ENCODE measurements around the gene EPN2. TPM values are rescaled to one million over a fixed set of nuclear protein-coding genes. Genes with fewer than 3 reads are reported as not detected.

Gene EPN2
- polyA plus RNA-seq, 1 donor (not counting 4 experiments of a cell fraction or from before 2014, with no cell fraction given): 30.2 TPM

GRCh38 chr17:19253112-19253511 is 15.9 kb downstream of the EPN2 start:
- Histone ChIP-seq H4K20me1 (ENCODE audit: control insufficient read depth, extremely low read depth, insufficient read depth, low read length) (peaks cover 8% of the 10 kb centered on the region), H3K27me3 (ENCODE audit: control insufficient read depth, extremely low read depth, insufficient read depth, low read length) (no peaks in the 10 kb centered on the region), H3K9ac (ENCODE audit: control insufficient read depth, extremely low read depth, insufficient read depth, low read length) (no peak overlapping the region), H3K4me1 (ENCODE audit: control insufficient read depth, extremely low read depth, insufficient read depth, low read length) (peaks cover 21% of the 10 kb centered on the region), H3K9me3 (ENCODE audit: control insufficient read depth, low read depth, low read length) (no peaks in the 10 kb centered on the region), H3K79me2 (ENCODE audit: control insufficient read depth, insufficient read depth, low read length) (peaks cover 78% of the 10 kb centered on the region), H3K36me3 (ENCODE audit: control insufficient read depth in 2 of 2, extremely low read depth in 1 of 2, insufficient read depth in 2 of 2, low read length in 2 of 2) (peaks cover 0 to 2% of the 10 kb centered on the region in 2 experiments), H3K4me2 (ENCODE audit: control insufficient read depth, extremely low read depth, insufficient read depth, low read depth, low read length) (no peak overlapping the region), H2AFZ (ENCODE audit: control insufficient read depth, low read length) (no peak overlapping the region), H3K9me1 (ENCODE audit: control insufficient read depth, extremely low read depth, insufficient read depth, low read length) (no peaks in the 10 kb centered on the region), H3K27ac (ENCODE audit: control insufficient read depth, insufficient read depth, low read length) (no peak overlapping the region), H3K4me3 (ENCODE audit: control insufficient read depth in 2 of 3, extremely low read depth in 1 of 3, insufficient read depth in 2 of 3, low read depth in 1 of 3, low read length in 3 of 3) (no peak overlapping the region)
- FAIRE-seq (no peak), DNase-seq (ENCODE audit: low read depth, low spot score) (no peak)
- dilution Hi-C loops (cut with MboI; ENCODE audit: extremely low pct_ligation_motif_present, low sequenced_read_pairs): no loop called here
- TF ChIP-seq EZH2 (IDR thresholded peaks at IDR 0.05; ENCODE audit: low read length) (no peak), CTCF (optimal IDR thresholded peaks at IDR 0.05 in 1 of 3, IDR thresholded peaks at IDR 0.05 in 1 of 3, conservative IDR thresholded peaks at IDR 0.05 in 1 of 3; ENCODE audit: extremely low read depth in 1 of 3, insufficient read depth in 2 of 3, low read length in 3 of 3) (no peak)

GRCh38 chr17:19254651-19255050 is 17.5 kb downstream of the EPN2 start:
- Histone ChIP-seq H3K79me2 (ENCODE audit: control insufficient read depth, insufficient read depth, low read length) (peaks cover 77% of the 10 kb centered on the region), H3K27ac (ENCODE audit: control insufficient read depth, insufficient read depth, low read length) (no peak overlapping the region), H3K9me1 (ENCODE audit: control insufficient read depth, extremely low read depth, insufficient read depth, low read length) (peaks cover 6% of the 10 kb centered on the region), H3K4me1 (ENCODE audit: control insufficient read depth, extremely low read depth, insufficient read depth, low read length) (peaks cover 6% of the 10 kb centered on the region), H3K4me3 (ENCODE audit: control insufficient read depth in 2 of 3, extremely low read depth in 1 of 3, insufficient read depth in 2 of 3, low read depth in 1 of 3, low read length in 3 of 3) (no peak overlapping the region), H3K9ac (ENCODE audit: control insufficient read depth, extremely low read depth, insufficient read depth, low read length) (no peak overlapping the region), H3K9me3 (ENCODE audit: control insufficient read depth, low read depth, low read length) (no peaks in the 10 kb centered on the region), H4K20me1 (ENCODE audit: control insufficient read depth, extremely low read depth, insufficient read depth, low read length) (peaks cover 6% of the 10 kb centered on the region), H3K4me2 (ENCODE audit: control insufficient read depth, extremely low read depth, insufficient read depth, low read depth, low read length) (no peak overlapping the region), H3K36me3 (ENCODE audit: control insufficient read depth in 2 of 2, extremely low read depth in 1 of 2, insufficient read depth in 2 of 2, low read length in 2 of 2) (peaks cover 0 to under 1% of the 10 kb centered on the region in 2 experiments), H3K27me3 (ENCODE audit: control insufficient read depth, extremely low read depth, insufficient read depth, low read length) (no peaks in the 10 kb centered on the region), H2AFZ (ENCODE audit: control insufficient read depth, low read length) (no peak overlapping the region)
- FAIRE-seq (no peak), DNase-seq (ENCODE audit: low read depth, low spot score) (no peak)
- TF ChIP-seq CTCF (optimal IDR thresholded peaks at IDR 0.05 in 1 of 3, IDR thresholded peaks at IDR 0.05 in 1 of 3, conservative IDR thresholded peaks at IDR 0.05 in 1 of 3; ENCODE audit: extremely low read depth in 1 of 3, insufficient read depth in 2 of 3, low read length in 3 of 3) (no peak), EZH2 (IDR thresholded peaks at IDR 0.05; ENCODE audit: low read length) (no peak)
- dilution Hi-C loops (cut with MboI; ENCODE audit: extremely low pct_ligation_motif_present, low sequenced_read_pairs): no loop called here

Measured in keratinocyte (primary cell).